HEK293 (cell line): ENCODE measurements around the gene SMIM22.

Experiments used
- CTCF ChIA-PET: fragments of 350-600 bp; formaldehyde crosslinking; extraction: SDS; loops from one replicate; lab custom pipeline; 2021; ENCODE audit warnings: antibody characterized with exemption; lab: Yijun Ruan, JAX
- POLR2A ChIA-PET: fragments of 300-600 bp; formaldehyde crosslinking; extraction: SDS; loops from one replicate; lab custom pipeline; 2020; ENCODE audit warnings: antibody characterized with exemption, inconsistent platforms; lab: Yijun Ruan, JAX
- H3K27ac ChIP-seq: fragments of 200-500 bp; sonication (Bioruptor generic); 2 replicates; pipeline ENCODE4 v1.5.1; 2014; ENCODE audit warnings: low read depth, low read length, control low read depth, inconsistent platforms; ENCODE audit errors: extremely low read depth
- H3K36me3 ChIP-seq, 2 experiments: fragments of 200-500 bp in 1 of 2; sonication (Bioruptor generic) in 1 of 2; 1 replicate in 1 of 2; 2 replicates in 1 of 2; pipeline ENCODE4 v1.5.1; 2014 to 2017; ENCODE audit warnings: inconsistent platforms in 2 of 2, low read length in 2 of 2; ENCODE audit not compliant: control insufficient read depth in 2 of 2, insufficient read depth in 1 of 2
- H3K4me1 ChIP-seq: fragments of 200-500 bp; sonication (Bioruptor generic); 2 replicates; pipeline ENCODE4 v1.5.1; 2014; ENCODE audit warnings: mild to moderate bottlenecking, low read length, inconsistent platforms; ENCODE audit not compliant: control insufficient read depth, insufficient read depth
- H3K4me3 ChIP-seq: 2 replicates; pipeline ENCODE4 v1.5.1; 2011; ENCODE audit warnings: low read depth, mild to moderate bottlenecking, control low read depth, low read length, moderate library complexity
- H3K9me3 ChIP-seq: fragments of 200-500 bp; sonication (Bioruptor generic); 2 replicates; pipeline ENCODE4 v1.5.1; 2014; ENCODE audit warnings: low read depth, low read length, inconsistent platforms; ENCODE audit not compliant: control insufficient read depth, insufficient read depth
- GLI4 ChIP-seq: fragments of 450-650 bp; formaldehyde crosslinking; IDR thresholded peaks from 2 replicates; pipeline ENCODE4 v1.5.1; 2016; ENCODE audit warnings: missing biosample characterization, missing genetic modification characterization
- GLIS2 ChIP-seq: fragments of 450-650 bp; formaldehyde crosslinking; IDR thresholded peaks from 2 replicates; pipeline ENCODE4 v1.5.1; 2016; ENCODE audit warnings: missing biosample characterization, missing genetic modification characterization
- PATZ1 ChIP-seq: fragments of 450-650 bp; formaldehyde crosslinking; IDR thresholded peaks from 2 replicates; pipeline ENCODE4 v1.5.1; 2016; ENCODE audit warnings: missing biosample characterization, missing genetic modification characterization
- PRDM6 ChIP-seq: fragments of 450-650 bp; formaldehyde crosslinking; IDR thresholded peaks from 2 replicates; pipeline ENCODE4 v1.5.1; 2017; ENCODE audit warnings: missing biosample characterization, missing genetic modification characterization
- SCRT1 ChIP-seq: fragments of 450-650 bp; formaldehyde crosslinking; IDR thresholded peaks from 2 replicates; pipeline ENCODE4 v1.5.1; 2016; ENCODE audit warnings: missing biosample characterization, missing genetic modification characterization, borderline replicate concordance
- TCF7L2 ChIP-seq: IDR thresholded peaks from 2 replicates; pipeline ENCODE4 v1.6.1; 2011; ENCODE audit warnings: low read depth, mild to moderate bottlenecking, inconsistent platforms, low read length, moderate library complexity, borderline replicate concordance
- TRIM28 ChIP-seq: IDR thresholded peaks from 2 replicates; pipeline ENCODE4 v1.6.1; 2011; ENCODE audit warnings: low read length, control low read depth, borderline replicate concordance
- ZBTB1 ChIP-seq: fragments of 450-650 bp; formaldehyde crosslinking; IDR thresholded peaks from 2 replicates; pipeline ENCODE4 v1.5.1; 2016; ENCODE audit warnings: missing biosample characterization, missing genetic modification characterization
- ZFP41 ChIP-seq: fragments of 450-650 bp; formaldehyde crosslinking; IDR thresholded peaks from 2 replicates; pipeline ENCODE4 v1.5.1; 2016; ENCODE audit warnings: missing biosample characterization, missing genetic modification characterization, borderline replicate concordance
- ZFP69B ChIP-seq: fragments of 450-650 bp; formaldehyde crosslinking; IDR thresholded peaks from 2 replicates; pipeline ENCODE4 v1.5.1; 2016; ENCODE audit warnings: missing biosample characterization, missing genetic modification characterization
- ZNF132 ChIP-seq: fragments of 450-650 bp; formaldehyde crosslinking; IDR thresholded peaks from 2 replicates; pipeline ENCODE4 v1.5.1; 2017; ENCODE audit warnings: missing biosample characterization, missing genetic modification characterization, borderline replicate concordance
- ZNF133 ChIP-seq: fragments of 450-650 bp; formaldehyde crosslinking; IDR thresholded peaks from 2 replicates; pipeline ENCODE4 v1.5.1; 2016; ENCODE audit warnings: missing biosample characterization, missing genetic modification characterization
- ZNF211 ChIP-seq: fragments of 450-650 bp; formaldehyde crosslinking; IDR thresholded peaks from 2 replicates; pipeline ENCODE4 v1.5.1; 2016; ENCODE audit warnings: low read depth, missing biosample characterization, missing genetic modification characterization
- ZNF214 ChIP-seq: fragments of 450-650 bp; formaldehyde crosslinking; IDR thresholded peaks from 2 replicates; pipeline ENCODE4 v1.5.1; 2017; ENCODE audit warnings: missing biosample characterization, mild to moderate bottlenecking, missing genetic modification characterization, borderline replicate concordance
- ZNF221 ChIP-seq: fragments of 450-650 bp; formaldehyde crosslinking; IDR thresholded peaks from 2 replicates; pipeline ENCODE4 v1.5.1; 2017; ENCODE audit warnings: missing biosample characterization, missing genetic modification characterization, borderline replicate concordance
- ZNF292 ChIP-seq: fragments of 450-650 bp; formaldehyde crosslinking; IDR thresholded peaks from 2 replicates; pipeline ENCODE4 v1.5.1; 2016; ENCODE audit warnings: low read depth, missing biosample characterization, missing genetic modification characterization, borderline replicate concordance
- ZNF37A ChIP-seq: fragments of 450-650 bp; IDR thresholded peaks from 2 replicates; pipeline ENCODE4 v1.5.1; 2018; ENCODE audit warnings: missing biosample characterization, missing genetic modification characterization
- ZNF394 ChIP-seq: fragments of 450-650 bp; formaldehyde crosslinking; IDR thresholded peaks from 2 replicates; pipeline ENCODE4 v1.5.1; 2016; ENCODE audit warnings: missing biosample characterization, missing genetic modification characterization, mild to moderate bottlenecking, moderate library complexity, borderline replicate concordance
- ZNF404 ChIP-seq: fragments of 450-650 bp; formaldehyde crosslinking; IDR thresholded peaks from 2 replicates; pipeline ENCODE4 v1.5.1; 2017; ENCODE audit warnings: missing biosample characterization, missing genetic modification characterization
- ZNF449 ChIP-seq: fragments of 450-650 bp; formaldehyde crosslinking; IDR thresholded peaks from 2 replicates; pipeline ENCODE4 v1.5.1; 2017; ENCODE audit warnings: missing biosample characterization, mild to moderate bottlenecking, missing genetic modification characterization, moderate library complexity
- ZNF658 ChIP-seq: fragments of 450-650 bp; formaldehyde crosslinking; IDR thresholded peaks from 2 replicates; pipeline ENCODE4; 2016; ENCODE audit warnings: missing biosample characterization, missing genetic modification characterization
- TF ChIP-seq, protein P1 (sequence below): fragments of 450-650 bp; formaldehyde crosslinking; IDR thresholded peaks from 2 replicates; pipeline ENCODE4 v1.5.1; 2016; ENCODE audit warnings: missing biosample characterization, missing genetic modification characterization, low read depth
- TF ChIP-seq, protein P2 (sequence below): fragments of 450-650 bp; formaldehyde crosslinking; IDR thresholded peaks from 2 replicates; pipeline ENCODE4 v1.5.1; 2016; ENCODE audit warnings: missing biosample characterization, missing genetic modification characterization

Gene SMIM22

DNA sequence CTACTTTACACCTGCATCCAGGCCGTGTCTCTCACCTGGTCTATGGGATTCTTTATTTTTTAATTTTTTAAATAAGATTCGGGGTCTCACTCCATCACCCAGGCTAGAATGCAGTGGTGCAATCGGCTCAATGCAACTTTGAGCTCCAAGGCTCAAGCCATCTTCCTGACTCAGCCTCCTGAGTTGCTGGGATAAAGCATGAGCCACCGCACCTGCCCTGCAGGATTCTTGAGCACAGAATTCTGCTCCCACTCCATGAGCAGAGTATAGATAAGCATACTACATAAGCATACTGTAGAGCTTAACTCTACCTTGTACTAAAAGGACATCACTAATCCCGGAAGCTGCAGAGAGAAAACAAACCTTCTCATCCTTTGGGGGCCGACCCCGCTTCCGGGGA lies 36.4 kb downstream of the SMIM22 start:
- Histone ChIP-seq H3K9me3 (no peaks in the 10 kb centered on the region), H3K4me1 (no peaks in the 10 kb centered on the region), H3K36me3 (peaks cover 39 to 90% of the 10 kb centered on the region in 2 experiments; a peak in 2 of 3 replicates), H3K27ac (no peak overlapping the region), H3K4me3 (no peak overlapping the region)
- TF ChIP-seq ZNF658 (no peak), ZNF37A (tag by site-specific recombination) (no peak), PRDM6 (tag by site-specific recombination) (no peak)
- ChIA-PET CTCF (no interaction called here), POLR2A (interaction anchor here (0.6 kb wide), 1 partner anchor 17 kb away, joined by 3 read pairs; no protein-coding TSS in a partner anchor)

GRCh38 chr16:4832698-4833343 lies 37.7 kb downstream of the SMIM22 start:
- Histone ChIP-seq H3K4me1 (no peaks in the 10 kb centered on the region), H3K9me3 (no peaks in the 10 kb centered on the region), H3K4me3 (no peak overlapping the region), H3K36me3 (peaks cover 42 to 92% of the 10 kb centered on the region in 2 experiments; a peak in 2 of 3 replicates), H3K27ac (no peak overlapping the region)
- no peak for TF ChIP-seq ZNF292
- TF ChIP-seq PATZ1 = no peak
- TF ChIP-seq GLI4 (tag by site-specific recombination) = no peak
- no peak for TF ChIP-seq TRIM28
- TF ChIP-seq, protein P1, sequence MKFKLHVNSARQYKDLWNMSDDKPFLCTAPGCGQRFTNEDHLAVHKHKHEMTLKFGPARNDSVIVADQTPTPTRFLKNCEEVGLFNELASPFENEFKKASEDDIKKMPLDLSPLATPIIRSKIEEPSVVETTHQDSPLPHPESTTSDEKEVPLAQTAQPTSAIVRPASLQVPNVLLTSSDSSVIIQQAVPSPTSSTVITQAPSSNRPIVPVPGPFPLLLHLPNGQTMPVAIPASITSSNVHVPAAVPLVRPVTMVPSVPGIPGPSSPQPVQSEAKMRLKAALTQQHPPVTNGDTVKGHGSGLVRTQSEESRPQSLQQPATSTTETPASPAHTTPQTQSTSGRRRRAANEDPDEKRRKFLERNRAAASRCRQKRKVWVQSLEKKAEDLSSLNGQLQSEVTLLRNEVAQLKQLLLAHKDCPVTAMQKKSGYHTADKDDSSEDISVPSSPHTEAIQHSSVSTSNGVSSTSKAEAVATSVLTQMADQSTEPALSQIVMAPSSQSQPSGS (tag by site-specific recombination) = no peak
- TF ChIP-seq ZNF133 (tag by site-specific recombination) = no peak
- no peak for TF ChIP-seq ZNF449 (tag by site-specific recombination)
- no peak for TF ChIP-seq ZNF394 (tag by site-specific recombination)
- ChIA-PET POLR2A (no interaction called here), CTCF (no interaction called here)

GRCh38 chr16:4833584-4833983 lies 38.4 kb downstream of the SMIM22 start:
- TF ChIP-seq ZNF214 (tag by site-specific recombination) = no peak
- TF ChIP-seq TCF7L2 = no peak
- no peak for TF ChIP-seq ZNF404 (tag by site-specific recombination)
- TF ChIP-seq ZNF132 (tag by site-specific recombination) = no peak
- no peak for TF ChIP-seq ZFP41 (tag by site-specific recombination)
- no peak for TF ChIP-seq ZNF211 (tag by site-specific recombination)
- TF ChIP-seq, protein P2, sequence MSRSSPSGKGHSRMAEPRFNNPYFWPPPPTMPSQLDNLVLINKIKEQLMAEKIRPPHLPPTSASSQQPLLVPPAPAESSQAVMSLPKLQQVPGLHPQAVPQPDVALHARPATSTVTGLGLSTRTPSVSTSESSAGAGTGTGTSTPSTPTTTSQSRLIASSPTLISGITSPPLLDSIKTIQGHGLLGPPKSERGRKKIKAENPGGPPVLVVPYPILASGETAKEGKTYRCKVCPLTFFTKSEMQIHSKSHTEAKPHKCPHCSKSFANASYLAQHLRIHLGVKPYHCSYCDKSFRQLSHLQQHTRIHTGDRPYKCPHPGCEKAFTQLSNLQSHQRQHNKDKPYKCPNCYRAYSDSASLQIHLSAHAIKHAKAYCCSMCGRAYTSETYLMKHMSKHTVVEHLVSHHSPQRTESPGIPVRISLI (tag by site-specific recombination) = no peak
- TF ChIP-seq ZFP69B (tag by site-specific recombination) = no peak
- no peak for TF ChIP-seq ZBTB1 (tag by site-specific recombination)
- no peak for TF ChIP-seq GLIS2 (tag by site-specific recombination)
- no peak for TF ChIP-seq ZNF221
- TF ChIP-seq SCRT1 (tag by site-specific recombination) = no peak
- no peak overlapping the region for H3K4me3 ChIP-seq
- H3K4me1 ChIP-seq = no peaks in the 10 kb centered on the region
- H3K9me3 ChIP-seq = no peaks in the 10 kb centered on the region
- no peak overlapping the region for H3K27ac ChIP-seq
- ChIA-PET POLR2A (interaction anchor here (1.0 to 1.2 kb wide), 2 partner anchors 13 to 31 kb away, joined by 4 to 5 read pairs; partner anchors contain the start of gene ROGDI), CTCF (interaction anchor here (0.6 to 1.0 kb wide), 2 partner anchors 14 to 78 kb away, joined by 3 read pairs; no protein-coding TSS in a partner anchor)
- peaks cover 39 to 94% of the 10 kb centered on the region in 2 experiments; a peak in 2 of 3 replicates for H3K36me3 ChIP-seq
